GM06990 (cell line): ENCODE data around the gene PRLR.
"Not testable (repeated sequence)": the region's sequence is repeated elsewhere in the genome, so short reads cannot be mapped to it uniquely, and the experiment has no call there.

Source experiments
- DNase-seq: peaks from one replicate; pipeline ENCODE4 v3.0.0-alpha.2; 2011; ENCODE audit not compliant: insufficient read length; ENCODE audit errors: extremely low read depth
- H3K27me3 ChIP-seq: replicated peaks from 2 replicates; pipeline ENCODE4 v1.6.0; 2011; ENCODE audit warnings: low read length; ENCODE audit not compliant: control insufficient read depth, insufficient read depth
- H3K36me3 ChIP-seq: 2 replicates; pipeline ENCODE4 v1.5.1; 2011; ENCODE audit warnings: low read length; ENCODE audit not compliant: control insufficient read depth, insufficient read depth
- H3K4me3 ChIP-seq: replicated peaks from 2 replicates; pipeline ENCODE4 v1.5.1; 2011; ENCODE audit warnings: low read depth, mild to moderate bottlenecking, control low read depth, low read length
- CTCF ChIP-seq: IDR thresholded peaks from 2 replicates; pipeline ENCODE4 v1.5.1; 2011; ENCODE audit warnings: low read length, control low read depth, mild to moderate bottlenecking, inconsistent platforms; ENCODE audit not compliant: insufficient read depth, poor library complexity, severe bottlenecking

Gene PRLR

GRCh38 chr5:35041261-35041660 is 189.0 kb downstream of the PRLR start:
- DNase-seq, result no peak

GRCh38 chr5:35038891-35039290 is 191.4 kb downstream of the PRLR start:
- no peaks in the 10 kb centered on the region for H3K36me3 ChIP-seq
- H3K4me3 ChIP-seq, result no peak overlapping the region
- H3K27me3 ChIP-seq, result no peaks in the 10 kb centered on the region; the same call in none of the 2 replicates
- no peak for DNase-seq
- TF ChIP-seq CTCF, result no peak

More at GRCh38 chr5:35041261-35041660, 189.0 kb downstream of the PRLR start:
- Histone ChIP-seq H3K4me3 (no peak overlapping the region), H3K36me3 (no peaks in the 10 kb centered on the region), H3K27me3 (no peaks in the 10 kb centered on the region; the same call in none of the 2 replicates)
- no peak for TF ChIP-seq CTCF

GRCh38 chr5:35036536-35036935 is 193.8 kb downstream of the PRLR start:
- no peak for TF ChIP-seq CTCF
- Histone ChIP-seq H3K4me3 (no peak overlapping the region), H3K27me3 (no peaks in the 10 kb centered on the region; the same call in none of the 2 replicates), H3K36me3 (no peaks in the 10 kb centered on the region)
- DNase-seq, result no peak

- H3K4me3 ChIP-seq, H3K27me3 ChIP-seq, H3K36me3 ChIP-seq, DNase-seq: not testable (repeated sequence)
Observed at GRCh38 chr5:35035929-35036328, 194.4 kb downstream of the PRLR start.

- TF ChIP-seq CTCF, result no peak
- H3K27me3 ChIP-seq, result peaks cover 3% of the 10 kb centered on the region
- DNase-seq, result no peak
- H3K4me3 ChIP-seq, result no peak overlapping the region
- no peaks in the 10 kb centered on the region for H3K36me3 ChIP-seq
Observed at GRCh38 chr5:35035271-35035670, 195.0 kb downstream of the PRLR start.

GRCh38 chr5:35032356-35032755 is 197.9 kb downstream of the PRLR start:
- Histone ChIP-seq H3K36me3 (no peaks in the 10 kb centered on the region), H3K4me3 (no peak overlapping the region), H3K27me3 (peaks cover 4% of the 10 kb centered on the region)
- DNase-seq, result no peak
- no peak for TF ChIP-seq CTCF
